NCI-H1092 (cell line): ENCODE results near the gene FNTB.

Experiments
- DNase-seq: peaks from one replicate; lab custom pipeline; 2025; lab: John Stamatoyannopoulos, UW

FNTB gene

GRCh38 chr14:64952598-64953309 is 33.9 kb upstream of the FNTB start:
- no peak for DNase-seq

- no peak for DNase-seq
Observed at GRCh38 chr14:64953310-64953654, 33.4 kb upstream of the FNTB start.

- DNase-seq = no peak
Observed at GRCh38 chr14:64953661-64954060, 33.0 kb upstream of the FNTB start.

- no peak for DNase-seq
Observed at GRCh38 chr14:64954491-64955240, 32.0 kb upstream of the FNTB start.

GRCh38 chr14:64955297-64955696 is 31.4 kb upstream of the FNTB start:
- DNase-seq = no peak

- DNase-seq = no peak
Observed at GRCh38 chr14:64956697-64957406, 29.8 kb upstream of the FNTB start.

- no peak for DNase-seq
Observed at GRCh38 chr14:64958201-64958600, 28.5 kb upstream of the FNTB start.

- DNase-seq = no peak
Observed at GRCh38 chr14:64958743-64959142, 28.0 kb upstream of the FNTB start.

GRCh38 chr14:64960762-64961276 is 25.9 kb upstream of the FNTB start:
- no peak for DNase-seq

GRCh38 chr14:64963611-64964010 is 23.1 kb upstream of the FNTB start:
- no peak for DNase-seq

- no peak for DNase-seq
Observed at GRCh38 chr14:64965356-64966000, 21.2 kb upstream of the FNTB start.

- DNase-seq = no peak
Observed at GRCh38 chr14:64966976-64967375, 19.7 kb upstream of the FNTB start.

- DNase-seq = no peak
Observed at GRCh38 chr14:64968167-64968566, 18.5 kb upstream of the FNTB start.

- no peak for DNase-seq
Observed at GRCh38 chr14:64968651-64969050, 18.0 kb upstream of the FNTB start.

- no peak for DNase-seq
Observed at GRCh38 chr14:64970041-64970440, 16.7 kb upstream of the FNTB start.

- no peak for DNase-seq
Observed at GRCh38 chr14:64970776-64971477, 15.8 kb upstream of the FNTB start.

GRCh38 chr14:64971491-64971942 is 15.2 kb upstream of the FNTB start:
- DNase-seq = no peak

- DNase-seq = peak; percentile 38
Observed at GRCh38 chr14:64971943-64972791, 14.5 kb upstream of the FNTB start, which contains the start of gene RAB15. Gene RAB15 (minus strand): TSS chr14:64972336. CDS start chr14:64972076, 260 bp downstream.

GRCh38 chr14:64973026-64973442 is 13.7 kb upstream of the FNTB start:
- DNase-seq = no peak

GRCh38 chr14:64973826-64974225 is 12.9 kb upstream of the FNTB start:
- DNase-seq = no peak

GRCh38 chr14:64974563-64974962 is 12.1 kb upstream of the FNTB start:
- no peak for DNase-seq
